Activated CD8-positive, alpha-beta memory T cell treated with anti-CD3 and anti-CD28 coated beads, Interleukin-2, amount 10 ng/mL, durations not matched to agents 7 days and 5 days (primary cell): ENCODE measurements around the gene KLRC3. TPM values are rescaled to one million over a fixed set of nuclear protein-coding genes. Genes with fewer than 3 reads are reported as not detected.
"Not testable (repeated sequence)": the region's sequence is repeated elsewhere in the genome, so short reads cannot be mapped to it uniquely, and the experiment has no call there.

Experiments used
- ATAC-seq: fragments of 150-1000 bp; cut with Tn5 transposase; one replicate; pipeline ENCODE4 v1.10.0; 2021; ENCODE audit warnings: moderate library complexity
- CTCF ChIA-PET: fragments of 350-600 bp; sonication (Branson Sonifier 250); formaldehyde crosslinking; loops from one replicate; lab custom pipeline; 2021; ENCODE audit warnings: antibody characterized with exemption; lab: Charles Lee
- DNase-seq: peaks from one replicate; pipeline ENCODE4 v3.0.0-alpha.2; 2020
- H3K27ac Mint-ChIP-seq: one replicate; pipeline ENCODE4 v1.8.0; 2021; ENCODE audit warnings: mild to moderate bottlenecking, mixed read lengths
- H3K27me3 Mint-ChIP-seq: one replicate; pipeline ENCODE4 v1.8.0; 2021; ENCODE audit warnings: mixed read lengths
- H3K36me3 Mint-ChIP-seq: one replicate; pipeline ENCODE4 v1.8.0; 2021; ENCODE audit warnings: mild to moderate bottlenecking, mixed read lengths
- H3K4me1 Mint-ChIP-seq: one replicate; pipeline ENCODE4 v1.8.0; 2021; ENCODE audit warnings: mixed read lengths
- H3K4me3 Mint-ChIP-seq: one replicate; pipeline ENCODE4 v1.8.0; 2021; ENCODE audit warnings: mild to moderate bottlenecking, moderate library complexity, mixed read lengths
- H3K9me3 Mint-ChIP-seq: one replicate; pipeline ENCODE4 v1.8.0; 2022; ENCODE audit warnings: low read depth, mixed read lengths
- total RNA-seq, 2 experiments: library from RNA; stranded (reverse); gene quantifications; one replicate each; pipeline ENCODE4 v1.2.3, GENCODE V29; 2021

The KLRC3 gene
- total RNA-seq, 2 experiments from 2014 or later = 6.2 to 9.9 TPM

GRCh38 chr12:10395390-10395998 lies 24.9 kb downstream of the KLRC3 start:
- ATAC-seq (peak; percentile 59), DNase-seq (peak; percentile 62)
- Mint-ChIP-seq H3K27ac (peak overlapping the region; percentile 94), H3K9me3 (no peaks in the 10 kb centered on the region), H3K36me3 (peaks cover 30% of the 10 kb centered on the region), H3K27me3 (no peaks in the 10 kb centered on the region), H3K4me3 (peak overlapping the region; percentile 76), H3K4me1 (peaks cover 69% of the 10 kb centered on the region)
- CTCF ChIA-PET = interaction anchor here (1.1 kb wide), 1 partner anchor 9 kb away, joined by 3 read pairs; no protein-coding TSS in a partner anchor

- CTCF ChIA-PET = interaction anchor here (1.0 kb wide), 1 partner anchor 17 kb away, joined by 4 read pairs; no protein-coding TSS in a partner anchor
- peaks cover 69% of the 10 kb centered on the region for H3K4me1 Mint-ChIP-seq
- peak overlapping the region; percentile 94 for H3K27ac Mint-ChIP-seq
- DNase-seq (peak; percentile 75), ATAC-seq (peak; percentile 50)
- H3K4me3 Mint-ChIP-seq = peak overlapping the region; percentile 76
- peaks cover 30% of the 10 kb centered on the region for H3K36me3 Mint-ChIP-seq
- not testable (repeated sequence) for H3K9me3 Mint-ChIP-seq, H3K27me3 Mint-ChIP-seq
Measured at GRCh38 chr12:10394531-10395152, 25.8 kb downstream of the KLRC3 start.

GRCh38 chr12:10393291-10393690 lies 27.1 kb downstream of the KLRC3 start:
- Mint-ChIP-seq H3K4me3 (peak overlapping the region; percentile 54), H3K36me3 (peaks cover 34% of the 10 kb centered on the region), H3K27ac (peak overlapping the region; percentile 98), H3K9me3 (no peaks in the 10 kb centered on the region), H3K4me1 (peaks cover 61% of the 10 kb centered on the region), H3K27me3 (no peaks in the 10 kb centered on the region)
- no peak for DNase-seq
- CTCF ChIA-PET = interaction anchor here (1.4 to 2.9 kb wide), 4 partner anchors 8 to 165 kb away, joined by 3 to 8 read pairs (median 4); no protein-coding TSS in a partner anchor
- no peak for ATAC-seq

- Mint-ChIP-seq H3K27ac (peak overlapping the region; percentile 98), H3K4me3 (peak overlapping the region; percentile 74), H3K36me3 (peaks cover 30% of the 10 kb centered on the region), H3K27me3 (no peaks in the 10 kb centered on the region), H3K4me1 (peaks cover 54% of the 10 kb centered on the region), H3K9me3 (no peaks in the 10 kb centered on the region)
- ATAC-seq (peak; percentile 28), DNase-seq (peak; percentile 87)
- CTCF ChIA-PET = interaction anchor here (0.7 to 2.9 kb wide), 6 partner anchors 9 to 282 kb away, joined by 3 to 8 read pairs (median 4); no protein-coding TSS in a partner anchor
Measured at GRCh38 chr12:10392394-10392930, 27.9 kb downstream of the KLRC3 start.

- Mint-ChIP-seq H3K4me1 (peaks cover 52% of the 10 kb centered on the region), H3K27ac (peak overlapping the region; percentile 89), H3K36me3 (peaks cover 37% of the 10 kb centered on the region), H3K4me3 (peak overlapping the region; percentile 54)
- CTCF ChIA-PET = interaction anchor here (0.7 to 2.9 kb wide), 3 partner anchors 9 to 331 kb away, joined by 3 to 8 read pairs (median 3); no protein-coding TSS in a partner anchor
- ATAC-seq, DNase-seq, H3K27me3 Mint-ChIP-seq, H3K9me3 Mint-ChIP-seq: not testable (repeated sequence)
Measured at GRCh38 chr12:10390991-10391390, 29.4 kb downstream of the KLRC3 start.

- H3K36me3 Mint-ChIP-seq = peaks cover 43% of the 10 kb centered on the region
- ATAC-seq (no peak), DNase-seq (no peak)
- CTCF ChIA-PET = no interaction called here
- peak within 1 kb of the TSS; percentile 96 for H3K27ac Mint-ChIP-seq
- peaks cover 50% of the 10 kb centered on the region for H3K4me1 Mint-ChIP-seq
- no peaks in the 10 kb centered on the region for H3K27me3 Mint-ChIP-seq
- H3K9me3 Mint-ChIP-seq = no peaks in the 10 kb centered on the region
- peak within 1 kb of the TSS; percentile 91 for H3K4me3 Mint-ChIP-seq
Measured at GRCh38 chr12:10389904-10390303, 30.5 kb downstream of the KLRC3 start, which contains the start of gene KLRK1. TSS of gene KLRK1 (minus strand) at chr12:10390041. CDS start at chr12:10388810, 1,231 bp downstream.

GRCh38 chr12:10388624-10389413 lies 31.6 kb downstream of the KLRC3 start:
- peak; percentile 70 for DNase-seq
- H3K36me3 Mint-ChIP-seq = peaks cover 53% of the 10 kb centered on the region
- H3K27me3 Mint-ChIP-seq = no peaks in the 10 kb centered on the region
- no peak for ATAC-seq
- peaks cover 50% of the 10 kb centered on the region for H3K4me1 Mint-ChIP-seq
- H3K4me3 Mint-ChIP-seq = peak overlapping the region; percentile 91
- CTCF ChIA-PET = interaction anchor here (1.0 to 5.1 kb wide), 3 partner anchors 22 to 170 kb away, joined by 3 to 19 read pairs (median 3); no protein-coding TSS in a partner anchor
- H3K9me3 Mint-ChIP-seq = no peaks in the 10 kb centered on the region
- H3K27ac Mint-ChIP-seq = peak overlapping the region; percentile 96

GRCh38 chr12:10387498-10387897 lies 32.9 kb downstream of the KLRC3 start:
- Mint-ChIP-seq H3K4me3 (peak overlapping the region; percentile 91), H3K27ac (peak overlapping the region; percentile 96), H3K4me1 (peaks cover 47% of the 10 kb centered on the region), H3K36me3 (peaks cover 62% of the 10 kb centered on the region)
- not testable (repeated sequence) for ATAC-seq, H3K9me3 Mint-ChIP-seq, H3K27me3 Mint-ChIP-seq
- DNase-seq = peak; percentile 67
- CTCF ChIA-PET = interaction anchor here (5.1 kb wide), 1 partner anchor 22 kb away, joined by 19 read pairs; no protein-coding TSS in a partner anchor

GRCh38 chr12:10386857-10387256 lies 33.5 kb downstream of the KLRC3 start:
- H3K9me3 Mint-ChIP-seq = no peaks in the 10 kb centered on the region
- no peak for DNase-seq
- peaks cover 49% of the 10 kb centered on the region for H3K4me1 Mint-ChIP-seq
- peak overlapping the region; percentile 91 for H3K4me3 Mint-ChIP-seq
- H3K27me3 Mint-ChIP-seq = no peaks in the 10 kb centered on the region
- CTCF ChIA-PET = interaction anchor here (1.5 to 5.1 kb wide), 2 partner anchors 20 to 21 kb away, joined by 6 to 19 read pairs; no protein-coding TSS in a partner anchor
- peak overlapping the region; percentile 96 for H3K27ac Mint-ChIP-seq
- H3K36me3 Mint-ChIP-seq = peaks cover 67% of the 10 kb centered on the region
- ATAC-seq = no peak

GRCh38 chr12:10385166-10385613 lies 35.2 kb downstream of the KLRC3 start:
- Mint-ChIP-seq H3K9me3 (no peaks in the 10 kb centered on the region), H3K36me3 (peaks cover 80% of the 10 kb centered on the region), H3K27me3 (no peaks in the 10 kb centered on the region), H3K4me3 (peak overlapping the region; percentile 91), H3K27ac (peak overlapping the region; percentile 96), H3K4me1 (peaks cover 58% of the 10 kb centered on the region)
- no peak for DNase-seq
- ATAC-seq = peak; percentile 62
- CTCF ChIA-PET = interaction anchor here (1.5 to 5.1 kb wide), 3 partner anchors 12 to 21 kb away, joined by 6 to 19 read pairs (median 8); no protein-coding TSS in a partner anchor

GRCh38 chr12:10384191-10384590 lies 36.2 kb downstream of the KLRC3 start:
- DNase-seq (no peak), ATAC-seq (no peak)
- H3K9me3 Mint-ChIP-seq = no peaks in the 10 kb centered on the region
- CTCF ChIA-PET = interaction anchor here (5.1 kb wide), 1 partner anchor 18 kb away, joined by 19 read pairs; no protein-coding TSS in a partner anchor
- peaks cover 60% of the 10 kb centered on the region for H3K4me1 Mint-ChIP-seq
- H3K27ac Mint-ChIP-seq = peak overlapping the region; percentile 96
- H3K36me3 Mint-ChIP-seq = peaks cover 80% of the 10 kb centered on the region
- peak overlapping the region; percentile 91 for H3K4me3 Mint-ChIP-seq
- H3K27me3 Mint-ChIP-seq = no peaks in the 10 kb centered on the region

- H3K9me3 Mint-ChIP-seq = no peaks in the 10 kb centered on the region
- peak; percentile 28 for ATAC-seq
- peaks cover 87% of the 10 kb centered on the region for H3K36me3 Mint-ChIP-seq
- peak; percentile 61 for DNase-seq
- peak overlapping the region; percentile 91 for H3K4me3 Mint-ChIP-seq
- no peaks in the 10 kb centered on the region for H3K27me3 Mint-ChIP-seq
- CTCF ChIA-PET = interaction anchor here (1.3 to 2.6 kb wide), 3 partner anchors 10 to 71 kb away, joined by 3 to 8 read pairs (median 7); no protein-coding TSS in a partner anchor
- peaks cover 78% of the 10 kb centered on the region for H3K4me1 Mint-ChIP-seq
- peak overlapping the region; percentile 96 for H3K27ac Mint-ChIP-seq
Measured at GRCh38 chr12:10381928-10382628, 38.3 kb downstream of the KLRC3 start.
